ENCODE data around the gene HSPB9. TPM values are rescaled to one million over a fixed set of nuclear protein-coding genes. Genes with fewer than 3 reads are reported as not detected.

The HSPB9 gene
- total and polyA plus RNA-seq, 9 of the 15 experiments (the other 6 are each of a cell fraction or from before 2014, with no cell fraction given) = 0.04 to 0.16 (median 0.08) TPM; not detected in 3

- 10% methylated on average over 7 of the region's 7 CpGs for WGBS (ENCODE audit: insufficient coverage, low coverage, missing lambda C conversion rate)
- peak overlapping the region in 1 of 2 experiments; percentile 89; a peak in 2 of 4 replicates for H3K9ac ChIP-seq (ENCODE audit: insufficient read depth in 1 of 2, low read depth in 2 of 2, low read length in 2 of 2)
- TF ChIP-seq TRIM28 (IDR thresholded peaks at IDR 0.05) (no peak), TFAM (CRISPR knock-in tag; conservative IDR thresholded peaks at IDR 0.05) (no peak), NFXL1 (CRISPR knock-in tag; IDR thresholded peaks at IDR 0.05) (no peak), TCF7L2 (IDR thresholded peaks at IDR 0.05; ENCODE audit: low read depth, low read length) (no peak), HMGN3 (IDR thresholded peaks at IDR 0.05; ENCODE audit: borderline replicate concordance, extremely low read depth, insufficient read length, low read depth, low read length) (no peak), LEF1 (IDR thresholded peaks at IDR 0.05) (no peak), KAT2B (IDR thresholded peaks at IDR 0.05; ENCODE audit: low read depth, low read length) (no peak), FOXM1 (IDR thresholded peaks at IDR 0.05; ENCODE audit: low read depth) (no peak), FOXM1 (CRISPR knock-in tag; IDR thresholded peaks at IDR 0.05; ENCODE audit: low read depth) (no peak), HDAC8 (tag; IDR thresholded peaks at IDR 0.05) (no peak), NR4A1 (CRISPR knock-in tag; IDR thresholded peaks at IDR 0.05) (no peak), NR4A1 (tag; IDR thresholded peaks at IDR 0.05) (no peak), ETV1 (tag; conservative IDR thresholded peaks at IDR 0.05; ENCODE audit: low read depth) (no peak), PTTG1 (tag; IDR thresholded peaks at IDR 0.05; ENCODE audit: low read depth) (no peak), GATA2 (CRISPR knock-in tag; IDR thresholded peaks at IDR 0.05) (0 out of 2 replicates have a peak, but pooled peaks have one; percentile 10), ASH1L (IDR thresholded peaks at IDR 0.05; ENCODE audit: borderline replicate concordance, low read depth, partially characterized antibody) (no peak), PKNOX1 (IDR thresholded peaks at IDR 0.05) (no peak)
- TF ChIP-seq, protein P1, sequence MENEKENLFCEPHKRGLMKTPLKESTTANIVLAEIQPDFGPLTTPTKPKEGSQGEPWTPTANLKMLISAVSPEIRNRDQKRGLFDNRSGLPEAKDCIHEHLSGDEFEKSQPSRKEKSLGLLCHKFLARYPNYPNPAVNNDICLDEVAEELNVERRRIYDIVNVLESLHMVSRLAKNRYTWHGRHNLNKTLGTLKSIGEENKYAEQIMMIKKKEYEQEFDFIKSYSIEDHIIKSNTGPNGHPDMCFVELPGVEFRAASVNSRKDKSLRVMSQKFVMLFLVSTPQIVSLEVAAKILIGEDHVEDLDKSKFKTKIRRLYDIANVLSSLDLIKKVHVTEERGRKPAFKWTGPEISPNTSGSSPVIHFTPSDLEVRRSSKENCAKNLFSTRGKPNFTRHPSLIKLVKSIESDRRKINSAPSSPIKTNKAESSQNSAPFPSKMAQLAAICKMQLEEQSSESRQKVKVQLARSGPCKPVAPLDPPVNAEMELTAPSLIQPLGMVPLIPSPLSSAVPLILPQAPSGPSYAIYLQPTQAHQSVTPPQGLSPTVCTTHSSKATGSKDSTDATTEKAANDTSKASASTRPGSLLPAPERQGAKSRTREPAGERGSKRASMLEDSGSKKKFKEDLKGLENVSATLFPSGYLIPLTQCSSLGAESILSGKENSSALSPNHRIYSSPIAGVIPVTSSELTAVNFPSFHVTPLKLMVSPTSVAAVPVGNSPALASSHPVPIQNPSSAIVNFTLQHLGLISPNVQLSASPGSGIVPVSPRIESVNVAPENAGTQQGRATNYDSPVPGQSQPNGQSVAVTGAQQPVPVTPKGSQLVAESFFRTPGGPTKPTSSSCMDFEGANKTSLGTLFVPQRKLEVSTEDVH (IDR thresholded peaks at IDR 0.05; ENCODE audit: low read depth, partially characterized antibody) = no peak
These were observed 2.3 kb upstream of the HSPB9 start for GRCh38 chr17:42120161-42120769.

More at GRCh38 chr17:42120161-42120769, 2.3 kb upstream of the HSPB9 start:
- in situ Hi-C loops (cut with MboI) (loop anchor here (25.0 kb wide), 1 partner anchor 383 kb away; the partner anchor contains the start of gene HAP1), intact Hi-C loops (cut with micrococcal nuclease) (no loop called here)
- H3K9me3 ChIP-seq (replicated peaks; ENCODE audit: control insufficient read depth, insufficient read depth, low read depth, low read length) = no peaks in the 10 kb centered on the region
- CTCF ChIA-PET (ENCODE audit: low intra/inter-chr PET ratio) = interaction anchor here (0.6 kb wide), 1 partner anchor 472 kb away, joined by 4 read pairs; no protein-coding TSS in a partner anchor
- DNase-seq (ENCODE audit: extremely low read depth in 1 of 4, low spot score in 3 of 4) (peak in 1 of 4 experiments; percentile 36), FAIRE-seq (peak; percentile 79), ATAC-seq (no peak)
- H3K27ac ChIP-seq (ENCODE audit: extremely low read depth, low read depth, low read length) = peak overlapping the region; percentile 67; the same call in 1 of the 3 replicates
- no peaks in the 10 kb centered on the region for H4K20me1 ChIP-seq (replicated peaks; ENCODE audit: control insufficient read depth, insufficient read depth, low read length)
- peaks cover 3% of the 10 kb centered on the region for H3K9me1 ChIP-seq (ENCODE audit: control insufficient read depth, insufficient read depth, low read length)
- H3K79me2 ChIP-seq (ENCODE audit: control insufficient read depth, insufficient read depth, low read length) = peaks cover 10% of the 10 kb centered on the region; the same call in 2 of the 3 replicates
- H3K4me1 ChIP-seq (replicated peaks in 1 of 2; ENCODE audit: control insufficient read depth in 2 of 2, insufficient read depth in 2 of 2, low read length in 2 of 2) = peaks cover 13 to 47% of the 10 kb centered on the region in 2 experiments
- no peak overlapping the region for H2AFZ ChIP-seq (ENCODE audit: low read depth, low read length)
- peak overlapping the region; percentile 74 for H3K4me2 ChIP-seq (ENCODE audit: insufficient read depth, low read length)
- peak overlapping the region; percentile 66 for H3K4me3 ChIP-seq
- H3K27me3 ChIP-seq (ENCODE audit: control insufficient read depth in 2 of 2, insufficient read depth in 2 of 2, low read length in 2 of 2) = no peaks in the 10 kb centered on the region
- BruUV-seq (replicated peaks) = TSS peak; percentile 65
- POLR2A ChIA-PET = interaction anchor here (0.6 to 2.1 kb wide), 12 partner anchors 9 to 430 kb away, joined by 3 to 7 read pairs (median 4); partner anchors contain the start of gene NAGLU
- peaks cover 59% of the 10 kb centered on the region; the same call in 2 of the 3 replicates for H3K36me3 ChIP-seq (ENCODE audit: control insufficient read depth, insufficient read depth, low read length)
